Measurements from ENCODE around the gene GANAB. TPM values are rescaled to one million over a fixed set of nuclear protein-coding genes. Genes with fewer than 3 reads are reported as not detected.

Gene GANAB
- polyA plus RNA-seq, 3 donors: 99.7 to 116 (median 109) TPM

DNA sequence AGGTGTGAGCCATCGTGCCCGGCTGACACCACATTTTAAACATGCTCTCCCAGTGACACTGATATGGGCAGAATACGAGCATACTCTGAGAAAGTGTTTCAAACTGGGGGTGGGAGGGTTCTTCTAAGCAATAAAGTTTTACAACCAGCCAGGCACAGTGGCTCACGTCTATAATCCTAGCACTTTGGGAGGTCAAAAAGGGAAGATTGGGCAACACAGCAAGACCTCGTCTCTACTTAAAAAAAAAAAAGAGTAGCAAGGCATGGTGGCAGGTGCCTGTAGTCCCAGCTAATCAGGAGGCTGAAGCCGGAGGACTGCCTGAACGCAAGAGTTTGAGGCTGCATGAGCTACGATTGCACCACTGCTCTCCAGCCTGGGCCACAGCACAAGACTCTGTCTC lies 2.2 kb downstream of the GANAB start:
- Histone ChIP-seq H3K9me3 (replicated peaks in 1 of 2; ENCODE audit: control insufficient read depth in 1 of 2, insufficient read depth in 1 of 2, low read length in 2 of 2) (no peaks in the 10 kb centered on the region), H2AFZ (ENCODE audit: insufficient read depth, low read depth, low read length, poor library complexity, severe bottlenecking) (no peak overlapping the region), H3K27me3 (ENCODE audit: control insufficient read depth in 2 of 2, insufficient read depth in 2 of 2, low read length in 2 of 2) (no peaks in the 10 kb centered on the region), H3K36me3 (replicated peaks in 1 of 2; ENCODE audit: control insufficient read depth in 1 of 2, insufficient read depth in 2 of 2, low read length in 2 of 2) (peaks cover 20 to 44% of the 10 kb centered on the region in 2 donors), H3K27ac (ENCODE audit: low read depth in 1 of 2, low read length in 2 of 2) (peak overlapping the region in 1 of 2 donors; percentile 20), H3K4me1 (ENCODE audit: control insufficient read depth in 1 of 2, insufficient read depth in 2 of 2, low read length in 2 of 2) (peaks cover 16 to 24% of the 10 kb centered on the region in 2 donors), H3K4me2 (replicated peaks; ENCODE audit: extremely low read depth, low read length, poor library complexity, severe bottlenecking) (no peak overlapping the region), H3K4me3 (replicated peaks in 1 of 3; ENCODE audit: low read depth in 2 of 3, low read length in 3 of 3) (no peak overlapping the region), H4K20me1 (ENCODE audit: insufficient read depth, low read length) (peaks cover 4% of the 10 kb centered on the region), H3K79me2 (ENCODE audit: insufficient read depth, low read length) (peaks cover 75% of the 10 kb centered on the region), H3K9ac (ENCODE audit: insufficient read depth, low read length, poor library complexity, severe bottlenecking) (no peak overlapping the region)
- 96% methylated on average over 3 of the region's 8 CpGs for WGBS (ENCODE audit: insufficient coverage)
- H3K36me3 Mint-ChIP-seq: peaks cover 20 to 42% of the 10 kb centered on the region in 2 donors
- no peak for DNase-seq
- no peak overlapping the region for H3K4me3 Mint-ChIP-seq
- peak overlapping the region in 1 of 7 donors; percentile 3 for H3K27ac Mint-ChIP-seq
- TF ChIP-seq, protein P1, sequence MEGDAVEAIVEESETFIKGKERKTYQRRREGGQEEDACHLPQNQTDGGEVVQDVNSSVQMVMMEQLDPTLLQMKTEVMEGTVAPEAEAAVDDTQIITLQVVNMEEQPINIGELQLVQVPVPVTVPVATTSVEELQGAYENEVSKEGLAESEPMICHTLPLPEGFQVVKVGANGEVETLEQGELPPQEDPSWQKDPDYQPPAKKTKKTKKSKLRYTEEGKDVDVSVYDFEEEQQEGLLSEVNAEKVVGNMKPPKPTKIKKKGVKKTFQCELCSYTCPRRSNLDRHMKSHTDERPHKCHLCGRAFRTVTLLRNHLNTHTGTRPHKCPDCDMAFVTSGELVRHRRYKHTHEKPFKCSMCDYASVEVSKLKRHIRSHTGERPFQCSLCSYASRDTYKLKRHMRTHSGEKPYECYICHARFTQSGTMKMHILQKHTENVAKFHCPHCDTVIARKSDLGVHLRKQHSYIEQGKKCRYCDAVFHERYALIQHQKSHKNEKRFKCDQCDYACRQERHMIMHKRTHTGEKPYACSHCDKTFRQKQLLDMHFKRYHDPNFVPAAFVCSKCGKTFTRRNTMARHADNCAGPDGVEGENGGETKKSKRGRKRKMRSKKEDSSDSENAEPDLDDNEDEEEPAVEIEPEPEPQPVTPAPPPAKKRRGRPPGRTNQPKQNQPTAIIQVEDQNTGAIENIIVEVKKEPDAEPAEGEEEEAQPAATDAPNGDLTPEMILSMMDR (IDR thresholded peaks at IDR 0.05): no peak
- intact Hi-C loops (cut with micrococcal nuclease): no loop called here
- H3K4me1 Mint-ChIP-seq: peaks cover 25% of the 10 kb centered on the region
- H3K27me3 Mint-ChIP-seq (ENCODE audit: low read depth in 3 of 3): peaks cover 0 to 4% (median 0%) of the 10 kb centered on the region in 3 donors
- H3K9me3 Mint-ChIP-seq: no peaks in the 10 kb centered on the region

DNA sequence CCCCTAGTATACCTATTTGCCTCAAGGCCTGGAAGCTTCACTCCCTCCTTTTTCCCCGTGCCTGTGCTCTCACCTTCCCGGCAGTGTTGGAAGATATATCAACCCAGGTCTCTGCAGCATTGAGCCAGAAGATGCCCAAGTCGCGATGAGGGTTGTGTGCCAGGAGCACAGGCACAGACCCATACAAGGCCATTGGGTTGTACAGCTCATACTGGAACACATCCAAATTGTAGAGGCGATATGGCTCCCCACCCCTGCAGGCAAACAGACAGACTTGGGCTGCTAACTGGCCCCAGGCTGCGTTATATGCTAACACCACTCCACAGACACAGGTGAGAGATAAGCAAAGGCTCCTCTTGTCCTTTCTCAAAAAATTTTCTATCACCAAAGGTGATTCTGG lies 13.9 kb downstream of the GANAB start:
- H3K4me2 ChIP-seq (replicated peaks; ENCODE audit: extremely low read depth, low read length, poor library complexity, severe bottlenecking): no peak overlapping the region
- Mint-ChIP-seq H3K27ac (peak overlapping the region in 1 of 7 donors; percentile 47), H3K36me3 (peaks cover 79 to 99% of the 10 kb centered on the region in 2 donors), H3K9me3 (peaks cover 0 to 2% (median 0%) of the 10 kb centered on the region in 7 donors), H3K4me1 (peaks cover 4% of the 10 kb centered on the region), H3K27me3 (ENCODE audit: low read depth in 3 of 3) (peaks cover 0 to 3% (median 0%) of the 10 kb centered on the region in 3 donors), H3K4me3 (no peak overlapping the region)
- H3K4me3 ChIP-seq (replicated peaks in 1 of 3; ENCODE audit: low read depth in 2 of 3, low read length in 3 of 3): no peak overlapping the region
- H3K27me3 ChIP-seq (ENCODE audit: control insufficient read depth in 2 of 2, insufficient read depth in 2 of 2, low read length in 2 of 2): no peaks in the 10 kb centered on the region
- no peaks in the 10 kb centered on the region for H3K9me3 ChIP-seq (replicated peaks in 1 of 2; ENCODE audit: control insufficient read depth in 1 of 2, insufficient read depth in 1 of 2, low read length in 2 of 2)
- peaks cover 84 to 100% of the 10 kb centered on the region in 2 donors for H3K36me3 ChIP-seq (replicated peaks in 1 of 2; ENCODE audit: control insufficient read depth in 1 of 2, insufficient read depth in 2 of 2, low read length in 2 of 2)
- 98% methylated on average over 6 of the region's 6 CpGs for WGBS (ENCODE audit: insufficient coverage)
- intact Hi-C loops (cut with micrococcal nuclease): no loop called here
- TF ChIP-seq, protein P1 (IDR thresholded peaks at IDR 0.05): no peak
- H3K27ac ChIP-seq (ENCODE audit: low read depth in 1 of 2, low read length in 2 of 2): no peak overlapping the region
- no peak overlapping the region for H3K9ac ChIP-seq (ENCODE audit: insufficient read depth, low read length, poor library complexity, severe bottlenecking)
- peaks cover 7% of the 10 kb centered on the region for H3K79me2 ChIP-seq (ENCODE audit: insufficient read depth, low read length)
- no peaks in the 10 kb centered on the region for H3K4me1 ChIP-seq (ENCODE audit: control insufficient read depth in 1 of 2, insufficient read depth in 2 of 2, low read length in 2 of 2)
- DNase-seq: no peak
- no peak overlapping the region for H2AFZ ChIP-seq (ENCODE audit: insufficient read depth, low read depth, low read length, poor library complexity, severe bottlenecking)
- H4K20me1 ChIP-seq (ENCODE audit: insufficient read depth, low read length): no peaks in the 10 kb centered on the region
